Suprapubic skin (tissue), 3 donors: Measurements from ENCODE around the gene MGST2.

Experiments used
- EP300 ChIP-seq: sonication (generic); formaldehyde crosslinking; IDR thresholded peaks from one replicate; pipeline ENCODE4 v1.6.1; 2017; ENCODE audit warnings: antibody characterized with exemption
- TF ChIP-seq, protein P1 (sequence below), 2 donors: fragments of 200-600 bp in 1 of 2; fragments of 450-650 bp in 1 of 2; sonication (generic) in 1 of 2; IDR thresholded peaks; one replicate each; pipeline ENCODE4 v1.5.1; 2016 to 2019; ENCODE audit warnings: antibody characterized with exemption in 2 of 2, mild to moderate bottlenecking in 1 of 2, moderate library complexity in 1 of 2

DNA sequence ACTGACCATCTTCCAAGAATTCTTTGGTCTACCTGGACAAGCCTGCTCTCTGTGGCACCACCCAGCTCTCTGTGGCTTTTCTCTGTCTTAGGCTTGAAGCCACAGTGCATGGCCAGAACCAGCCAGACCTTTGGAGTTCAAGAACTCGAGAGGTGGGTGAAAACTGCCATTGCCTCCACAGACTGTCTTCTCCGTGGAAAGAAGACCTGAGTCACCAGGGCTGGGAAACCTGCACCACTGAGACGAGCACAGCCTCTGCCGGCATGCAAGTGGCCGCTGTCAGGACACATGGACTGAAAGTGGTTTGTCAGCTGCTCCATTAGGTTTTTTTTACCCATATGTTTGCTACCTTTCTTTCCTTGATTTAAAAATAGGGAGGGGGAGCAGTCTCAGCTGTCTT is 74.5 kb downstream of the MGST2 start:
- TF ChIP-seq, protein P1, sequence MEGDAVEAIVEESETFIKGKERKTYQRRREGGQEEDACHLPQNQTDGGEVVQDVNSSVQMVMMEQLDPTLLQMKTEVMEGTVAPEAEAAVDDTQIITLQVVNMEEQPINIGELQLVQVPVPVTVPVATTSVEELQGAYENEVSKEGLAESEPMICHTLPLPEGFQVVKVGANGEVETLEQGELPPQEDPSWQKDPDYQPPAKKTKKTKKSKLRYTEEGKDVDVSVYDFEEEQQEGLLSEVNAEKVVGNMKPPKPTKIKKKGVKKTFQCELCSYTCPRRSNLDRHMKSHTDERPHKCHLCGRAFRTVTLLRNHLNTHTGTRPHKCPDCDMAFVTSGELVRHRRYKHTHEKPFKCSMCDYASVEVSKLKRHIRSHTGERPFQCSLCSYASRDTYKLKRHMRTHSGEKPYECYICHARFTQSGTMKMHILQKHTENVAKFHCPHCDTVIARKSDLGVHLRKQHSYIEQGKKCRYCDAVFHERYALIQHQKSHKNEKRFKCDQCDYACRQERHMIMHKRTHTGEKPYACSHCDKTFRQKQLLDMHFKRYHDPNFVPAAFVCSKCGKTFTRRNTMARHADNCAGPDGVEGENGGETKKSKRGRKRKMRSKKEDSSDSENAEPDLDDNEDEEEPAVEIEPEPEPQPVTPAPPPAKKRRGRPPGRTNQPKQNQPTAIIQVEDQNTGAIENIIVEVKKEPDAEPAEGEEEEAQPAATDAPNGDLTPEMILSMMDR (IDR thresholded peaks at IDR 0.05) = no peak
- no peak for TF ChIP-seq EP300
